Gastrocnemius medialis (tissue), 4 donors: ENCODE measurements around the gene SH2D2A.

Experiments used
- POLR2A ChIP-seq, 2 donors: fragments of 450-650 bp; IDR thresholded peaks; one replicate each; pipeline ENCODE4 v1.6.1; 2017; ENCODE audit warnings: antibody characterized with exemption in 2 of 2, mild to moderate bottlenecking in 2 of 2, moderate library complexity in 2 of 2
- TF ChIP-seq, protein P1 (sequence below), 5 experiments: fragments of 450-650 bp in 3 of 5; fragments of 200-600 bp in 2 of 5; sonication (generic) in 2 of 5; IDR thresholded peaks in 4 of 5; conservative IDR thresholded peaks in 1 of 5; 1 replicate in 4 of 5; 2 replicates in 1 of 5; pipeline ENCODE4 v1.5.1; 2016 to 2019; ENCODE audit warnings: antibody characterized with exemption in 5 of 5, mild to moderate bottlenecking in 3 of 5, moderate library complexity in 3 of 5

- no peak for TF ChIP-seq POLR2A (IDR thresholded peaks at IDR 0.05)
- TF ChIP-seq, protein P1, sequence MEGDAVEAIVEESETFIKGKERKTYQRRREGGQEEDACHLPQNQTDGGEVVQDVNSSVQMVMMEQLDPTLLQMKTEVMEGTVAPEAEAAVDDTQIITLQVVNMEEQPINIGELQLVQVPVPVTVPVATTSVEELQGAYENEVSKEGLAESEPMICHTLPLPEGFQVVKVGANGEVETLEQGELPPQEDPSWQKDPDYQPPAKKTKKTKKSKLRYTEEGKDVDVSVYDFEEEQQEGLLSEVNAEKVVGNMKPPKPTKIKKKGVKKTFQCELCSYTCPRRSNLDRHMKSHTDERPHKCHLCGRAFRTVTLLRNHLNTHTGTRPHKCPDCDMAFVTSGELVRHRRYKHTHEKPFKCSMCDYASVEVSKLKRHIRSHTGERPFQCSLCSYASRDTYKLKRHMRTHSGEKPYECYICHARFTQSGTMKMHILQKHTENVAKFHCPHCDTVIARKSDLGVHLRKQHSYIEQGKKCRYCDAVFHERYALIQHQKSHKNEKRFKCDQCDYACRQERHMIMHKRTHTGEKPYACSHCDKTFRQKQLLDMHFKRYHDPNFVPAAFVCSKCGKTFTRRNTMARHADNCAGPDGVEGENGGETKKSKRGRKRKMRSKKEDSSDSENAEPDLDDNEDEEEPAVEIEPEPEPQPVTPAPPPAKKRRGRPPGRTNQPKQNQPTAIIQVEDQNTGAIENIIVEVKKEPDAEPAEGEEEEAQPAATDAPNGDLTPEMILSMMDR (IDR thresholded peaks at IDR 0.05 in 4 of 5, conservative IDR thresholded peaks at IDR 0.05 in 1 of 5) = no peak
These were observed 6.8 kb downstream of the SH2D2A start for GRCh38 chr1:156809711-156810366.
